DOHH2 (cell line): Measurements from ENCODE around the gene FTSJ3.
"Not testable (repeated sequence)": the region's sequence is repeated elsewhere in the genome, so short reads cannot be mapped to it uniquely, and the experiment has no call there.

Source experiments
- EZH2phosphoT487 ChIP-seq: fragments of 200-600 bp; sonication (generic); IDR thresholded peaks from 2 replicates; pipeline ENCODE4 v1.6.1; 2017; ENCODE audit warnings: borderline replicate concordance, mild to moderate bottlenecking, antibody characterized with exemption, low read length, moderate library complexity, mixed read lengths
- TF ChIP-seq, protein P1 (sequence below): fragments of 200-600 bp; sonication (generic); IDR thresholded peaks from one replicate; pipeline ENCODE4 v1.5.1; 2014; ENCODE audit warnings: antibody characterized with exemption, mild to moderate bottlenecking, low read depth, low read length; ENCODE audit not compliant: poor library complexity, severe bottlenecking

DNA sequence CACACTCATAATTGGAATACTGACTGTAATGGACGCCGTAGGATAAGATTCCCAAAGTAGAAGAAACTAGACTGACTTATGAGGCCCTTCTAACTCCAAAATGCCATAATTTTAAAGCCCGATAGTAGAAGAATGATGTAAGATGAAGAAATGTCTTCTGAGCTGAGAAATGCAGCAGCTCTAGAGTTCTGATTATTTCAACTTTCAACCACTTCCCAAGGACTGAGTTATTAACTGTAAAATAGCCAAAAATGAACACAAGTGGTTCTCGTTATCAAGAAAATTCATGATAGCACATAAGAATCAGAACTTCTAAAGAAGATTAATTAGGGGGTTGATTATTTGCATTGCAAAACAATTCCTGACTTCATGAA, 42.8 kb upstream of the FTSJ3 start:
- TF ChIP-seq, protein P1, sequence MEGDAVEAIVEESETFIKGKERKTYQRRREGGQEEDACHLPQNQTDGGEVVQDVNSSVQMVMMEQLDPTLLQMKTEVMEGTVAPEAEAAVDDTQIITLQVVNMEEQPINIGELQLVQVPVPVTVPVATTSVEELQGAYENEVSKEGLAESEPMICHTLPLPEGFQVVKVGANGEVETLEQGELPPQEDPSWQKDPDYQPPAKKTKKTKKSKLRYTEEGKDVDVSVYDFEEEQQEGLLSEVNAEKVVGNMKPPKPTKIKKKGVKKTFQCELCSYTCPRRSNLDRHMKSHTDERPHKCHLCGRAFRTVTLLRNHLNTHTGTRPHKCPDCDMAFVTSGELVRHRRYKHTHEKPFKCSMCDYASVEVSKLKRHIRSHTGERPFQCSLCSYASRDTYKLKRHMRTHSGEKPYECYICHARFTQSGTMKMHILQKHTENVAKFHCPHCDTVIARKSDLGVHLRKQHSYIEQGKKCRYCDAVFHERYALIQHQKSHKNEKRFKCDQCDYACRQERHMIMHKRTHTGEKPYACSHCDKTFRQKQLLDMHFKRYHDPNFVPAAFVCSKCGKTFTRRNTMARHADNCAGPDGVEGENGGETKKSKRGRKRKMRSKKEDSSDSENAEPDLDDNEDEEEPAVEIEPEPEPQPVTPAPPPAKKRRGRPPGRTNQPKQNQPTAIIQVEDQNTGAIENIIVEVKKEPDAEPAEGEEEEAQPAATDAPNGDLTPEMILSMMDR, result not testable (repeated sequence)
- TF ChIP-seq EZH2phosphoT487, result not testable (repeated sequence)
